Esophagus muscularis mucosa (tissue), 4 donors: ENCODE results near the gene HCRT.

Experiments
- EP300 ChIP-seq: sonication (generic); formaldehyde crosslinking; IDR thresholded peaks from one replicate; pipeline ENCODE4 v1.6.1; 2017; ENCODE audit warnings: antibody characterized with exemption
- POLR2AphosphoS5 ChIP-seq, 2 donors: sonication (generic); formaldehyde crosslinking; IDR thresholded peaks; one replicate each; pipeline ENCODE4 v1.6.1; 2017; ENCODE audit warnings: antibody characterized with exemption in 2 of 2
- TF ChIP-seq, protein P1 (sequence below), 3 experiments: fragments of 200-600 bp in 2 of 3; fragments of 450-650 bp in 1 of 3; sonication (generic) in 2 of 3; IDR thresholded peaks; one replicate each; pipeline ENCODE4 v1.5.1; 2017 to 2019; ENCODE audit warnings: antibody characterized with exemption in 3 of 3, mild to moderate bottlenecking in 2 of 3, moderate library complexity in 1 of 3

DNA sequence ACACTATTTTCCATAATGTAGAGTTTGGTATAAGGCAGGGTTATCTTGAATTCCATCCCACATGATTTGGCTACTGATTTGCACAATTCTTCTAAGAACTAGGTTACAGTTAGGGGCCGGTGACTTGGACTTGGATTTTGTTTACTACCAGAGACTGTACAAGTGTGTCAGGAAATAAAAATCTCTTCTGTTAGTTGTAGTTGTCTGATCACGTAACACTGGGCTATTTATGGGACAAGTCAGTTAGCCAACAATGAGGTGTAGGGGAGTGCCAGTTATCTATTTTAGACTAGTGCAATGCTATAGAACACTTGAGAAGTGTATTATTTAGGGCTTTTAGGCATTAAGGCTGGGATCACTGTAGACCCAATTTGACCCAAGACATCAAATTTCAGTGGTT, 48.7 kb upstream of the HCRT start:
- TF ChIP-seq, protein P1, sequence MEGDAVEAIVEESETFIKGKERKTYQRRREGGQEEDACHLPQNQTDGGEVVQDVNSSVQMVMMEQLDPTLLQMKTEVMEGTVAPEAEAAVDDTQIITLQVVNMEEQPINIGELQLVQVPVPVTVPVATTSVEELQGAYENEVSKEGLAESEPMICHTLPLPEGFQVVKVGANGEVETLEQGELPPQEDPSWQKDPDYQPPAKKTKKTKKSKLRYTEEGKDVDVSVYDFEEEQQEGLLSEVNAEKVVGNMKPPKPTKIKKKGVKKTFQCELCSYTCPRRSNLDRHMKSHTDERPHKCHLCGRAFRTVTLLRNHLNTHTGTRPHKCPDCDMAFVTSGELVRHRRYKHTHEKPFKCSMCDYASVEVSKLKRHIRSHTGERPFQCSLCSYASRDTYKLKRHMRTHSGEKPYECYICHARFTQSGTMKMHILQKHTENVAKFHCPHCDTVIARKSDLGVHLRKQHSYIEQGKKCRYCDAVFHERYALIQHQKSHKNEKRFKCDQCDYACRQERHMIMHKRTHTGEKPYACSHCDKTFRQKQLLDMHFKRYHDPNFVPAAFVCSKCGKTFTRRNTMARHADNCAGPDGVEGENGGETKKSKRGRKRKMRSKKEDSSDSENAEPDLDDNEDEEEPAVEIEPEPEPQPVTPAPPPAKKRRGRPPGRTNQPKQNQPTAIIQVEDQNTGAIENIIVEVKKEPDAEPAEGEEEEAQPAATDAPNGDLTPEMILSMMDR (IDR thresholded peaks at IDR 0.05), result no peak
- TF ChIP-seq EP300, result no peak
- TF ChIP-seq POLR2AphosphoS5 (IDR thresholded peaks at IDR 0.05), result no peak
